ENCODE data around the gene H1-8.

The H1-8 gene

DNA sequence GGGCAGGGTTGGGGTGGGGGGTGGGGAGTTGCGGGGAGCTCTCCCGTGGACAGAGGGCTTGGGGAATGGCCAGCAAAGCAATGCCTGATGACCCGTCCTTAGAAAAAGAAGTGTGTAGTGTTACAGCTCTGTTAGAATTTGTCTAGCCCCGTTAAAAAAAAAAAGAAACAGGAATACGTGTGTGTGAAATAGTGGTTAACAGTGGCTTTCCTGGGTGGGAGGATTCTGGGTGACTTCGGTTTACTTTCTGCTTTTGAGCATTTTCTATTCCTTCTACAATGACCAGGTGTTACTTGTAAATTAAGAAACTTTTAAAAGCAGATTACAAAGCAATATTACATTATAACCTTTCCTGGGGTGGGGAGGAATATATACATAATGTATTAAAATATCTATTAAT, 25.0 kb downstream of the H1-8 start:
- H3K4me3 Mint-ChIP-seq = no peak overlapping the region
- peaks cover 31% of the 10 kb centered on the region for H3K4me1 Mint-ChIP-seq
- TF ChIP-seq, protein P1, sequence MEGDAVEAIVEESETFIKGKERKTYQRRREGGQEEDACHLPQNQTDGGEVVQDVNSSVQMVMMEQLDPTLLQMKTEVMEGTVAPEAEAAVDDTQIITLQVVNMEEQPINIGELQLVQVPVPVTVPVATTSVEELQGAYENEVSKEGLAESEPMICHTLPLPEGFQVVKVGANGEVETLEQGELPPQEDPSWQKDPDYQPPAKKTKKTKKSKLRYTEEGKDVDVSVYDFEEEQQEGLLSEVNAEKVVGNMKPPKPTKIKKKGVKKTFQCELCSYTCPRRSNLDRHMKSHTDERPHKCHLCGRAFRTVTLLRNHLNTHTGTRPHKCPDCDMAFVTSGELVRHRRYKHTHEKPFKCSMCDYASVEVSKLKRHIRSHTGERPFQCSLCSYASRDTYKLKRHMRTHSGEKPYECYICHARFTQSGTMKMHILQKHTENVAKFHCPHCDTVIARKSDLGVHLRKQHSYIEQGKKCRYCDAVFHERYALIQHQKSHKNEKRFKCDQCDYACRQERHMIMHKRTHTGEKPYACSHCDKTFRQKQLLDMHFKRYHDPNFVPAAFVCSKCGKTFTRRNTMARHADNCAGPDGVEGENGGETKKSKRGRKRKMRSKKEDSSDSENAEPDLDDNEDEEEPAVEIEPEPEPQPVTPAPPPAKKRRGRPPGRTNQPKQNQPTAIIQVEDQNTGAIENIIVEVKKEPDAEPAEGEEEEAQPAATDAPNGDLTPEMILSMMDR (IDR thresholded peaks at IDR 0.05; ENCODE audit: unreplicated experiment in 3 of 3) = no peak
- H3K36me3 Mint-ChIP-seq (ENCODE audit: low read depth) = peaks cover 4% of the 10 kb centered on the region
- H3K27me3 Mint-ChIP-seq (ENCODE audit: low read depth) = no peaks in the 10 kb centered on the region
- peak overlapping the region in 1 of 3 experiments; percentile 32 for H3K27ac Mint-ChIP-seq
- no peaks in the 10 kb centered on the region for H3K9me3 Mint-ChIP-seq

DNA sequence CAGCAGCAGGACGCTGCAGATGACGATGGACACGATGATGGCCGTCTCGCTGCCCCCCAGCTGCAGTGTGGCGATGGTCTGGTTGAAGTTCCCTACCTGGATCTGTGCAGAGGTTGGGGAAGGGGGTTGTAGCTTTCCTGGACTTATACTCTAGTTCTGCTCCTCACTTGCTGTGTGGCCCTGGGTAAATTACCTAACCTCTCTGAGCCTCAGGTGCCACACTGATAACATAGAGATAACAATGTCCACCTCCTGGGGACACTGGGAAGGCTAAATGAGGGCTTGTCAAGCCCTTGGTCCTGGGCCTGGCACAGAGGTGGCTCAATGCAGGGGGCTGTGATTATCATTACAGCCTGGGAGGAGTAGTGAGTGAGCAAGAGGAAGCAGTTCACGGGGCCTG, 26.9 kb downstream of the H1-8 start:
- H3K27ac Mint-ChIP-seq = no peak overlapping the region
- H3K9me3 Mint-ChIP-seq = no peaks in the 10 kb centered on the region
- H3K36me3 Mint-ChIP-seq (ENCODE audit: low read depth) = peaks cover 4% of the 10 kb centered on the region
- no peak overlapping the region for H3K4me3 Mint-ChIP-seq
- H3K27me3 Mint-ChIP-seq (ENCODE audit: low read depth) = no peaks in the 10 kb centered on the region
- TF ChIP-seq, protein P1 (IDR thresholded peaks at IDR 0.05; ENCODE audit: unreplicated experiment in 3 of 3) = no peak
- peaks cover 20% of the 10 kb centered on the region for H3K4me1 Mint-ChIP-seq

DNA sequence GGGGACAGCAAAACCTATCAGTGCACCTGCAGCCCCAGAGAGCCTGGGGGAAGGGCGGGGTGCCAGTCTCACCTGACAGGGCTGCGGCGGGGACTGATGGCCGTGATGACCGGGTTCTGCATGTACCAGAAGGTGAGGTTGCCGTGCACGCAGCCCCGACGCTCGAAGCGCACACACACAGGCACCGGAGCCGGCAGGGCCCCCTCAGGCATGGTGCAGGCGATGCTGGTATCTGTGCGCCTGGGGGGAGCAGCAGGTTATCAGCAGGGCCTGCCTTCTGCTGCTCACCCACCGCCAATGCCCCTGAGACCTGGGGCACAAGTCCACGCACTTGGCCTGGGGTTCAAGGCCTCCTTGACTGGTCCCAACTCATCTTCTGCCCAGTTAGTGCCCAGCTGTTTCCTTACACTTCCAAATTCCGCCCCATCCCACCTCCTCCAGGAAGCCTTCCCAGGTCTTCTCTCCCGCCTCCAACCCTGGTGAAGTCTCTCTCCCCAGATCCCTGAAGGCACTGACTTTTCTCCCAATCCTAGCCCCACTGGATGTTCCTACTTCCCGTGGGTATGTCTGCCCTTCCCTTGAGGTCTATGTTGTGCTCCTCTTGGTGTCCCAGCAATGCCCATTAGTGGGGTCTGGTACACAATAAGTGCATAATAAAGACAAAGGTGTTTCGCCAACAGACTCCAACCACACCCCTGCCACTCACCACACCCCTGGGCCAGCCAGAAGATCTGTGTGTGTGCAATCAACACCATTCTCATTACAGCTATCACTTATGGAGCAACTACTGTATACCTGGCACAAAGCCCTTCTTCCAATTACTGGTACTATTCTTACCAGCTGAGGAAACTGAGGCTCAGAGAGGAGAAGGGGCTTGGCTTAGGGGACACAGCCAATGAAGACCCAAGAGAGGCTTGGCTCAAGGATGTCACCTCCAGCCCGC, 28.9 kb downstream of the H1-8 start:
- peaks cover 4% of the 10 kb centered on the region for H3K36me3 Mint-ChIP-seq (ENCODE audit: low read depth)
- TF ChIP-seq, protein P1 (IDR thresholded peaks at IDR 0.05; ENCODE audit: unreplicated experiment in 3 of 3) = no peak
- H3K27ac Mint-ChIP-seq = no peak overlapping the region
- no peaks in the 10 kb centered on the region for H3K27me3 Mint-ChIP-seq (ENCODE audit: low read depth)
- H3K4me1 Mint-ChIP-seq = peaks cover 14% of the 10 kb centered on the region
- no peaks in the 10 kb centered on the region for H3K9me3 Mint-ChIP-seq
- H3K4me3 Mint-ChIP-seq = no peak overlapping the region

DNA sequence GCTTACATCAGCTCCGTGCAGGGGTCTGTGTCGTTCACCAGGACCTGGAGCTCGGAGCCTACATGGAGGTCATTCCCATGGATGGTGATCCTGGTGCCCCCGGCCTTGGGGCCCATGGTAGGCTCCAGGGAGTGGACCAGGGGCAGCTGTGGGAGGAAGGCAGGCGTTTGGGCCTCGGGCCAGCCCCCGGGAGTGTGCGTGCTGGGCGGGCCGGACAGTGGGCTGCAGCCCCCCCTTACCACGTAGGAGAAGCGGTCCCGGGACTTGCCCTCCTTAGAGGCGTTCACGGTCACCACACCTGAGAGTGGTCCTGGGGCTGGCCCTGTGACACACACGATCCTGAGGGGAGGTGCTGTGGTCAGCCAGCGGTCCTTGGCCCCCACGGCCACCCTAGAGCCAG, 29.6 kb downstream of the H1-8 start:
- TF ChIP-seq, protein P1 (IDR thresholded peaks at IDR 0.05; ENCODE audit: unreplicated experiment in 3 of 3) = no peak
- Mint-ChIP-seq H3K4me1 (peaks cover 10% of the 10 kb centered on the region), H3K27ac (no peak overlapping the region), H3K9me3 (no peaks in the 10 kb centered on the region), H3K27me3 (ENCODE audit: low read depth) (no peaks in the 10 kb centered on the region), H3K4me3 (no peak overlapping the region), H3K36me3 (ENCODE audit: low read depth) (peaks cover 4% of the 10 kb centered on the region)

DNA sequence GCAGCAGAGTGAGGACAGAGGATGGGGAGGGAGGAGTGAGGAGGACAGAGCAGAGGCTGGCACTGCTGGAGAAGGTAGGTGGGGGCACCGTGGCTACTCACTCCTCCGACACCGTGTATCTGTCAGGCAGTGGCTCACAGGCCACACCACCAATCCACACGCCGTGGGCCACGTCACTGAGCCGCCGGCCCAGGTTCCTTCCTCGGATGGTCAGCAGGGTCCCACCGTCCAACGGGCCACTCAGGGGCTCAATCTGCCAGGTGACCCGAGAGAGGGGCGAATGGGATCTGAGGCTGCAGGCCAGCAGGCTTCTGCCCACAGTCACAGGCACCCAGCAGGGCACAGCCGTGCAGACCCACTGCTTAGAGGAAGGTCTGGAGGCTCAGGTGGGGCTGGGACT, 30.5 kb downstream of the H1-8 start:
- Mint-ChIP-seq H3K36me3 (ENCODE audit: low read depth) (peaks cover 4% of the 10 kb centered on the region), H3K9me3 (no peaks in the 10 kb centered on the region), H3K27me3 (ENCODE audit: low read depth) (no peaks in the 10 kb centered on the region), H3K4me3 (no peak overlapping the region), H3K4me1 (peaks cover 4% of the 10 kb centered on the region), H3K27ac (no peak overlapping the region)
- TF ChIP-seq, protein P1 (IDR thresholded peaks at IDR 0.05; ENCODE audit: unreplicated experiment in 3 of 3) = no peak

DNA sequence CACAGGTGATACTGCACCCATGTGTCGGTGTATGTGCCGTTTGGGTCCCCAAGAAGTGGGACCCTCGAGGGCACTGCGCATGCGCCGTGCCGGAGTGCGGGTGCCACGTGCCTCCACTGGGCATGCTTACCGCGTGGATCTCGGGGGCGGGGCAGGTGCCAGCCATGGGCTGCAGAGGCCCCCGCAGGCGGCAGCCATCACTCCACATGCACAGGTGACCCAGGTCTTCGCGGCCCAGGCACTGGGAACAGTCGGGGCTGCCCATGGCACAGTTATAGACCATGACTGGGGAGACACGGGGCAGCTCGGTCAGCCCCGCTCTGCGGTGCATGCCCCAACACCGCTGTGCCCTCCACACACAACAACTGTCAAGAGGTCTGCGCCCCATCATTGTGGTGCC, 31.2 kb downstream of the H1-8 start:
- no peaks in the 10 kb centered on the region for H3K27me3 Mint-ChIP-seq (ENCODE audit: low read depth)
- TF ChIP-seq, protein P1 (IDR thresholded peaks at IDR 0.05; ENCODE audit: unreplicated experiment in 3 of 3) = no peak

More for the DNA sequence above, 31.2 kb downstream of the H1-8 start:
- Mint-ChIP-seq H3K4me3 (no peak overlapping the region), H3K4me1 (no peaks in the 10 kb centered on the region), H3K27ac (no peak overlapping the region), H3K36me3 (ENCODE audit: low read depth) (peaks cover 4% of the 10 kb centered on the region), H3K9me3 (no peaks in the 10 kb centered on the region)

Measured in nephron (organoid).